ENCODE data around the gene HOXD13.
A peak's percentile ranks its signal among the peaks of the same experiment; 100 is the strongest.

HOXD13 gene

GRCh38 chr2:176088048-176088936, 4.2 kb upstream of the HOXD13 start:
- in situ Hi-C loops (cut with MboI; ENCODE audit: low pct_unique_long_range_greater_than_20kb, low sequenced_read_pairs, unreplicated experiment), result loop anchor here (25.0 kb wide), 2 partner anchors 401 to 1751 kb away; partner anchors contain the start of gene SP9
- peak; percentile 71 for DNase-seq (ENCODE audit: low spot score)
- TF ChIP-seq CTCF (IDR thresholded peaks at IDR 0.05; ENCODE audit: extremely low read depth, insufficient read depth, missing control alignments), result peak; percentile 87

GRCh38 chr2:176088937-176089842, 3.3 kb upstream of the HOXD13 start:
- DNase-seq (ENCODE audit: low spot score), result no peak

GRCh38 chr2:176089843-176090395, 2.6 kb upstream of the HOXD13 start:
- DNase-seq (ENCODE audit: low spot score), result no peak
- no peak for TF ChIP-seq CTCF (IDR thresholded peaks at IDR 0.05; ENCODE audit: extremely low read depth, insufficient read depth, missing control alignments)
- in situ Hi-C loops (cut with MboI; ENCODE audit: low pct_unique_long_range_greater_than_20kb, low sequenced_read_pairs, unreplicated experiment), result loop anchor here (25.0 kb wide), 2 partner anchors 403 to 1753 kb away; partner anchors contain the start of gene SP9

More at GRCh38 chr2:176088937-176089842, 3.3 kb upstream of the HOXD13 start:
- no peak for TF ChIP-seq CTCF (IDR thresholded peaks at IDR 0.05; ENCODE audit: extremely low read depth, insufficient read depth, missing control alignments)
- in situ Hi-C loops (cut with MboI; ENCODE audit: low pct_unique_long_range_greater_than_20kb, low sequenced_read_pairs, unreplicated experiment), result loop anchor here (25.0 kb wide), 2 partner anchors 402 to 1752 kb away; partner anchors contain the start of gene SP9

GRCh38 chr2:176090862-176091261, 1.7 kb upstream of the HOXD13 start:
- TF ChIP-seq CTCF (IDR thresholded peaks at IDR 0.05; ENCODE audit: extremely low read depth, insufficient read depth, missing control alignments), result no peak
- DNase-seq (ENCODE audit: low spot score), result no peak
- in situ Hi-C loops (cut with MboI; ENCODE audit: low pct_unique_long_range_greater_than_20kb, low sequenced_read_pairs, unreplicated experiment), result loop anchor here (25.0 kb wide), 2 partner anchors 404 to 1754 kb away; partner anchors contain the start of gene SP9

GRCh38 chr2:176091329-176092258, 927 bp upstream of the HOXD13 start:
- no peak for TF ChIP-seq CTCF (IDR thresholded peaks at IDR 0.05; ENCODE audit: extremely low read depth, insufficient read depth, missing control alignments)
- no peak for DNase-seq (ENCODE audit: low spot score)
- in situ Hi-C loops (cut with MboI; ENCODE audit: low pct_unique_long_range_greater_than_20kb, low sequenced_read_pairs, unreplicated experiment), result loop anchor here (25.0 kb wide), 2 partner anchors 404 to 1754 kb away; partner anchors contain the start of gene SP9

Measured in GM13977 (cell line).